Left lung (tissue), 10 donors: ENCODE data around the gene MTF2. TPM values are rescaled to one million over a fixed set of nuclear protein-coding genes. Genes with fewer than 3 reads are reported as not detected.

Experiments used
- ATAC-seq: fragments of 200-7000 bp; cut with Tn5 transposase; one replicate; pipeline ENCODE4 v1.9.1; 2020; ENCODE audit warnings: moderate library complexity
- DNase-seq, 4 donors: peaks; one replicate each; pipeline ENCODE4 v3.0.0-alpha.2; 2013 to 2020
- H3K27ac ChIP-seq, 2 donors: fragments of 200-600 bp; sonication (generic) in 1 of 2; one replicate each; pipeline versions ENCODE4 v1.5.0 to v1.8.0; 2020 to 2021
- H3K27me3 ChIP-seq, 2 donors: fragments of 200-600 bp; sonication (generic) in 1 of 2; one replicate each; pipeline versions ENCODE4 v1.5.0 to v1.8.0; 2020 to 2021
- H3K36me3 ChIP-seq, 2 donors: fragments of 200-600 bp; sonication (generic) in 1 of 2; one replicate each; pipeline versions ENCODE4 v1.5.0 to v1.8.0; 2020 to 2021
- H3K4me1 ChIP-seq, 2 donors: fragments of 200-600 bp; one replicate each; pipeline ENCODE4 v1.8.0; 2021
- H3K4me3 ChIP-seq, 2 donors: fragments of 200-600 bp; sonication (generic) in 1 of 2; one replicate each; pipeline versions ENCODE4 v1.5.0 to v1.8.0; 2020 to 2021; ENCODE audit warnings: mild to moderate bottlenecking in 1 of 2
- H3K9me3 ChIP-seq, 2 donors: fragments of 200-600 bp; sonication (generic) in 1 of 2; one replicate each; pipeline versions ENCODE4 v1.5.0 to v1.8.0; 2020 to 2021
- intact Hi-C, 2 donors: fragments of 100-400 bp; cut with DNase I; formaldehyde crosslinking; loops; one replicate each; pipeline versions ENCODE4 v1.11.2 to v1.14.2; 2022
- polyA plus RNA-seq, 6 donors: library from polyadenylated mRNA; unstranded; fragments of 120-200 nt; gene quantifications; one replicate each; pipeline ENCODE4 v1.2.1, GENCODE V29; 2013; ENCODE audit not compliant: insufficient read length in 6 of 6
- total RNA-seq, 2 donors: library from RNA; stranded (reverse); fragmentation: NEBNext Ultra II Directional; extraction: Animal tissue kit (Norgen Biotek cat#: 25700); gene quantifications; one replicate each; pipeline ENCODE4 v1.2.1, GENCODE V29; 2021
- TF ChIP-seq, protein P1 (sequence below), 2 donors: fragments of 200-600 bp; sonication (generic) in 1 of 2; IDR thresholded peaks; one replicate each; pipeline versions ENCODE4 v1.5.0 to v1.8.0; 2021; ENCODE audit warnings: antibody characterized with exemption in 2 of 2
- donor health status: DM: no; HTN: yes; CAD: no.
- donor health status: DM: no; HTN: no; CAD: no.

MTF2 gene
- total and polyA plus RNA-seq, 8 donors: 22.3 to 76.3 (median 57.8) TPM

DNA sequence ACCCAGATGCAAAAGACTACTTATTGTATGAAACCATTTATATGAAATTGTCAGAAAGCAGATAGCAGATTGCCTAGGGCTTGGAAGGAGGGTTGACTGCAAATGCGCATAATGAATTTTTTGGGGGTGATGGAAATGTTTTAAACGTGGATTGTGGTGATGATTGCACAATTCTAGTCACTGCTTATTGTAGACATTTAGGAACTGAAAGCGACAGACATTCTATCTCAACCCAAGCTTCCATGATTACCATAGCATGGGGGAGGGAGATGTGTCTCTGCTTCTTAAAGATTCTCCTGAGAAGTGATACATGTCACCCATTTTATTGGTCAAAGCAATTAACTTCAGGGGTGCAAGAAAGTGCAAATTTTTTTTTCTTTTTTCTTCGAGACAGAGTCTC is 2.8 kb upstream of the MTF2 start:
- H3K9me3 ChIP-seq: peaks cover 0 to under 1% of the 10 kb centered on the region in 2 donors
- H3K27me3 ChIP-seq: no peaks in the 10 kb centered on the region
- TF ChIP-seq, protein P1, sequence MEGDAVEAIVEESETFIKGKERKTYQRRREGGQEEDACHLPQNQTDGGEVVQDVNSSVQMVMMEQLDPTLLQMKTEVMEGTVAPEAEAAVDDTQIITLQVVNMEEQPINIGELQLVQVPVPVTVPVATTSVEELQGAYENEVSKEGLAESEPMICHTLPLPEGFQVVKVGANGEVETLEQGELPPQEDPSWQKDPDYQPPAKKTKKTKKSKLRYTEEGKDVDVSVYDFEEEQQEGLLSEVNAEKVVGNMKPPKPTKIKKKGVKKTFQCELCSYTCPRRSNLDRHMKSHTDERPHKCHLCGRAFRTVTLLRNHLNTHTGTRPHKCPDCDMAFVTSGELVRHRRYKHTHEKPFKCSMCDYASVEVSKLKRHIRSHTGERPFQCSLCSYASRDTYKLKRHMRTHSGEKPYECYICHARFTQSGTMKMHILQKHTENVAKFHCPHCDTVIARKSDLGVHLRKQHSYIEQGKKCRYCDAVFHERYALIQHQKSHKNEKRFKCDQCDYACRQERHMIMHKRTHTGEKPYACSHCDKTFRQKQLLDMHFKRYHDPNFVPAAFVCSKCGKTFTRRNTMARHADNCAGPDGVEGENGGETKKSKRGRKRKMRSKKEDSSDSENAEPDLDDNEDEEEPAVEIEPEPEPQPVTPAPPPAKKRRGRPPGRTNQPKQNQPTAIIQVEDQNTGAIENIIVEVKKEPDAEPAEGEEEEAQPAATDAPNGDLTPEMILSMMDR (IDR thresholded peaks at IDR 0.05): no peak
- ATAC-seq (no peak), DNase-seq (no peak)
- peaks cover 3 to 21% of the 10 kb centered on the region in 2 donors for H3K4me1 ChIP-seq
- no peak overlapping the region for H3K27ac ChIP-seq
- no peak overlapping the region for H3K4me3 ChIP-seq
- no peaks in the 10 kb centered on the region for H3K36me3 ChIP-seq
- intact Hi-C loops: no loop called here

GRCh38 chr1:93078203-93078602 is 880 bp upstream of the MTF2 start:
- no peak for ATAC-seq
- Histone ChIP-seq H3K36me3 (no peaks in the 10 kb centered on the region), H3K4me1 (peaks cover 11 to 41% of the 10 kb centered on the region in 2 donors), H3K27ac (peak overlapping the region in 1 of 2 donors; percentile 85), H3K9me3 (no peaks in the 10 kb centered on the region), H3K4me3 (peak overlapping the region; percentile 73 to 81), H3K27me3 (no peaks in the 10 kb centered on the region)
- TF ChIP-seq, protein P1 (IDR thresholded peaks at IDR 0.05): no peak
- intact Hi-C loops: no loop called here
- no peak for DNase-seq

- peak overlapping the region; percentile 73 to 81 for H3K4me3 ChIP-seq
- ATAC-seq (no peak), DNase-seq (no peak)
- no peaks in the 10 kb centered on the region for H3K9me3 ChIP-seq
- peak overlapping the region; percentile 85 to 88 for H3K27ac ChIP-seq
- peaks cover 11 to 41% of the 10 kb centered on the region in 2 donors for H3K4me1 ChIP-seq
- no peaks in the 10 kb centered on the region for H3K27me3 ChIP-seq
- TF ChIP-seq, protein P1 (IDR thresholded peaks at IDR 0.05): no peak
- intact Hi-C loops: no loop called here
- H3K36me3 ChIP-seq: no peaks in the 10 kb centered on the region
These were observed 471 bp upstream of the MTF2 start for GRCh38 chr1:93078638-93078985.

- H3K27ac ChIP-seq: peak overlapping the region; percentile 85 to 88
- no peaks in the 10 kb centered on the region for H3K27me3 ChIP-seq
- DNase-seq (peak in 3 of 4 donors; percentile 32 to 61 (median 37)), ATAC-seq (peak; percentile 24)
- TF ChIP-seq, protein P1 (IDR thresholded peaks at IDR 0.05): no peak
- no peaks in the 10 kb centered on the region for H3K36me3 ChIP-seq
- intact Hi-C loops: no loop called here
- peak overlapping the region; percentile 73 to 81 for H3K4me3 ChIP-seq
- peaks cover 11 to 41% of the 10 kb centered on the region in 2 donors for H3K4me1 ChIP-seq
- no peaks in the 10 kb centered on the region for H3K9me3 ChIP-seq
These were observed 630 bp downstream of the MTF2 start for GRCh38 chr1:93079685-93080141.

GRCh38 chr1:93080179-93080823 is 1.2 kb downstream of the MTF2 start:
- Histone ChIP-seq H3K9me3 (no peaks in the 10 kb centered on the region), H3K36me3 (no peaks in the 10 kb centered on the region), H3K4me1 (peaks cover 11 to 41% of the 10 kb centered on the region in 2 donors), H3K4me3 (peak overlapping the region; percentile 73 to 81), H3K27ac (peak overlapping the region; percentile 85 to 88), H3K27me3 (no peaks in the 10 kb centered on the region)
- ATAC-seq (peak; percentile 72), DNase-seq (peak in 2 of 4 donors; percentile 28 to 60)
- TF ChIP-seq, protein P1 (IDR thresholded peaks at IDR 0.05): peak in 1 of 2 donors; percentile 39
- intact Hi-C loops: no loop called here
